Measurements from ENCODE around the gene PLTP.

DNA sequence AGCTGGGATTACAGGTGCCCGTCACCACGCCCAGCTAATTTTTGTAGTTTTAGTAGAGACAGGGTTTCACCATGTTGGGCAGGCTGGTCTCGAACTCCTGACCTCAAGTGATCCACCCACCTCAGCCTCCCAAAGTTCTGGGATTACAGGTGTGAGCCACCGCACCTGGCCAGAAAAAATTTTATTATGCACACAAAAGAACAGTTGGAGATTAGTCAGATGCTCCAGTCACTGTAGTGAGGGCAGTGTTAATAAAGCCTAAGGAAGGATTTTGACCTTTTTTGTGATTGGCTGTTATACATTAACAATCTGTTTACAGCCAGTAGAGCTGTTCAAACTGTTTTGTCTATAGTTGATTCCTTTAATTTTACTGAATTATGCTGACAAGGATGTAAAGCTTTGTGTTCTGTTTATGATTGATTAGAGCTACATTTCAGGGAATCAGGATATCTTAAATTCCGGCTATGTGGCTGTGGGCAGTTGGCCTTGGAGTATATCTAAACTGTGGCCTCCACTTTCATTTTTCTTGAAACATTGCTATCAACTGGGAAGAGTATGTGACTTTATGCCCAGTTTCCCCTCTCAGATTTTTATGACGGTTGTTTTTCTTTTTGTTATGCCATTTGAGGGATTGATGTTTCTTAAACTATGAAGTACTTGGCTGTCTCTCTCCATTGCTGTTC, 44.7 kb downstream of the PLTP start:
- TF ChIP-seq, protein P1, sequence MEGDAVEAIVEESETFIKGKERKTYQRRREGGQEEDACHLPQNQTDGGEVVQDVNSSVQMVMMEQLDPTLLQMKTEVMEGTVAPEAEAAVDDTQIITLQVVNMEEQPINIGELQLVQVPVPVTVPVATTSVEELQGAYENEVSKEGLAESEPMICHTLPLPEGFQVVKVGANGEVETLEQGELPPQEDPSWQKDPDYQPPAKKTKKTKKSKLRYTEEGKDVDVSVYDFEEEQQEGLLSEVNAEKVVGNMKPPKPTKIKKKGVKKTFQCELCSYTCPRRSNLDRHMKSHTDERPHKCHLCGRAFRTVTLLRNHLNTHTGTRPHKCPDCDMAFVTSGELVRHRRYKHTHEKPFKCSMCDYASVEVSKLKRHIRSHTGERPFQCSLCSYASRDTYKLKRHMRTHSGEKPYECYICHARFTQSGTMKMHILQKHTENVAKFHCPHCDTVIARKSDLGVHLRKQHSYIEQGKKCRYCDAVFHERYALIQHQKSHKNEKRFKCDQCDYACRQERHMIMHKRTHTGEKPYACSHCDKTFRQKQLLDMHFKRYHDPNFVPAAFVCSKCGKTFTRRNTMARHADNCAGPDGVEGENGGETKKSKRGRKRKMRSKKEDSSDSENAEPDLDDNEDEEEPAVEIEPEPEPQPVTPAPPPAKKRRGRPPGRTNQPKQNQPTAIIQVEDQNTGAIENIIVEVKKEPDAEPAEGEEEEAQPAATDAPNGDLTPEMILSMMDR (IDR thresholded peaks at IDR 0.05; ENCODE audit: insufficient read depth, low read depth, low read length): no peak
- TF ChIP-seq EZH2 (IDR thresholded peaks at IDR 0.05; ENCODE audit: insufficient read depth, low read length): no peak

All from astrocyte (in vitro differentiated cells and primary cell).